HG03135 (cell line): Measurements from ENCODE around the gene PTPRO.
A peak's percentile ranks its signal among the peaks of the same experiment; 100 is the strongest.

ENCODE experiments used
- ATAC-seq: cut with Tn5 transposase; IDR thresholded peaks from one replicate; pipeline ENCODE4 v1.9.1; 2021; ENCODE audit warnings: mild to moderate bottlenecking, moderate library complexity; ENCODE audit not compliant: unreplicated experiment

Gene PTPRO

GRCh38 chr12:15443611-15444010, 121.3 kb downstream of the PTPRO start:
- no peak for ATAC-seq

GRCh38 chr12:15444523-15444922, 122.2 kb downstream of the PTPRO start:
- ATAC-seq, result no peak

DNA sequence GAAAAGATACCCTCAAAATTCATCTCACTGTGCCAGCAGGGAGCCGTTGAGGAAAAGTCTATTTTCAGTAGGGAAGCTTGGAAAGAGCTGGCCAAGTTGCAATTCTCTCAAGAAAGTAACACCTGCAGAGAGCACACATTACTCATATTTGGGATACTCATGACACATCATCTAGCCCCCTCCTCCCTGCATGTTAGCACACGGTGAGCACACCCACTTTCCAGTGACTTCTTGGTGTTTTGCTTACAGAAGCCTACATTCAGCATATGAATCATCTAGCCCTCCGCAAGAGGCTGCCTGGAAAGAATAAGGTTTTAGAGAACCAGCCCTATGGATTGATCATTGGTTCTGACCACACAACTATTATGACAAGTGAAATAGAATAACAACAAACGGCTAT, 124.5 kb downstream of the PTPRO start:
- no peak for ATAC-seq

GRCh38 chr12:15453613-15454012, 131.3 kb downstream of the PTPRO start:
- ATAC-seq, result no peak

GRCh38 chr12:15458008-15458407, 135.7 kb downstream of the PTPRO start:
- ATAC-seq, result no peak

DNA sequence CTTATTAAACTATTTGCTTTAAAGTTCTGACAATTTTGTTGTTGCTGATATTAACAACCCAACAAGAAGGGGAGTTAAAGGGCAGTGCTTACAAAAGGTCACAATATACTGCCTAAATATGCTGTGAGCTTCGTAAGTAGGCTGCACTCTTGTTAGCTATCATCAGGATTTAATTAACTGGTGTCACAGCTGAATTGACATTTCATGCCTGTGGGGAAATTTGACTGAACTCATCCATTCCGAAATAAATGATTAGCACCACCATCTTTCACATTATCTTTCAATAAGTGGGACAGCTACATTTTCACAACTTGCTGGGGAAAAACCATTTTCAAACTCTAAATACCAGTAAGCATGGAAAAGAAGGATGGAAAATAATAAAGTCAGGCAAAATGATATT, 146.6 kb downstream of the PTPRO start:
- no peak for ATAC-seq

GRCh38 chr12:15469356-15469755, 147.0 kb downstream of the PTPRO start:
- no peak for ATAC-seq

GRCh38 chr12:15472036-15472435, 149.7 kb downstream of the PTPRO start:
- no peak for ATAC-seq

GRCh38 chr12:15474766-15475165, 152.5 kb downstream of the PTPRO start:
- ATAC-seq, result no peak

GRCh38 chr12:15477761-15478160, 155.5 kb downstream of the PTPRO start:
- ATAC-seq, result no peak

DNA sequence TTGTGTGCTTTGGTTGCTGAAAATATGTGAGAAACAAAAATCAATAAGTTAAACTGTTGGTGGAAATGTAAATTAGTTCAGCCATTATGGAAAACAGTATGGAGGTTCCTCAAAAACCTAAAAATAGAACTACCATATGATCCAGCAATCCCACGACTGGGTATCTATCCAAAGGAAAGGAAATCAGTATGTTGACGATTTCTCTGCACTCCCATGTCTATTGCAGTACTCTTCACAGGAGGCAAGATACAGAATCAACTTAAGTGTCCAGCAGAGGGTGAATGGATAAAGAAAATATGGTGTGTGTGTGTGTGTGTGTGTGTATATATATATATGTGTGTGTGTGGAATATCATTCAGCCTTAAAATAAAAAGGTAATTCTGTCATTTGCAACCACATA, 159.5 kb downstream of the PTPRO start:
- ATAC-seq, result no peak

DNA sequence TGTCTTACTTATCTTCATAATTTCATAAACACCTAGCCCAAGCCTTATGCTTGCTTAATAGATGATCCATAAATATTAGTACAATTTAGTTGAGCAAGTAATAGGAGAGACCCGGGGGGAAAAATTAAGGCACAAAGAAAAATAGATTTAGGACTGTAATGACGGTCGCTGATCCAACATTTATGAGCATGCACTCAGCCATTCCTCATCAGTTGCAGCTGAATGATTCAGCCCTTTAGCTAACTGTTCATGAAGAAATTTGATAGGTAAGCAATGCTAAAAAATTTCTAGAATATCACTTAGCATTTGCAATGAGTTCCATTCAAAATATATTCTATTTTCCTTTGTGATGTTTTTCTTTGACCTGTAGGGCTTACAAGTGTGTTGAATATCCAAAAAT, 163.2 kb downstream of the PTPRO start:
- ATAC-seq, result no peak

- ATAC-seq, result no peak
Observed at GRCh38 chr12:15486859-15487258, 164.6 kb downstream of the PTPRO start.

GRCh38 chr12:15488481-15488880, 166.2 kb downstream of the PTPRO start:
- no peak for ATAC-seq

GRCh38 chr12:15494329-15495046, 172.2 kb downstream of the PTPRO start:
- ATAC-seq, result peak; percentile 63

GRCh38 chr12:15495746-15496145, 173.4 kb downstream of the PTPRO start:
- no peak for ATAC-seq

GRCh38 chr12:15496738-15497137, 174.4 kb downstream of the PTPRO start:
- ATAC-seq, result no peak

- no peak for ATAC-seq
Observed at GRCh38 chr12:15497671-15498292, 175.5 kb downstream of the PTPRO start.

GRCh38 chr12:15502211-15502610, 179.9 kb downstream of the PTPRO start:
- ATAC-seq, result no peak

DNA sequence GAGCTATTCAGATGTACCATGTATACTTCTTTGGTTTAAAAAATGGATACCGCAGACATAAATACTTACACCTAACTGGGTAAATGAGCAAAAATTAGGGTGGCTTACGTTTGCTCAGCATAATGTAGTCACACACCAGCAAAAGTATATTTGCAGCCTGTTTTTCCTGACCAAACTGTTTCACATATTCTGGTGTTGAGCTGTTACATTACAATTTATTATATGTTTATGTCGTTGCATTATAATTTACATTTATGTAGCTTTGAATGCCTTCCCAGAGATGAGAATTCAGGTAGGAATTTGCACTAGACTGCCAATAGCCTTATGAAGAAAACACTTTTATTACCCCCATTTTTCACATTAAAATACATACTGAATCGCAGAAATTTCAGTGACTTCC, 183.3 kb downstream of the PTPRO start:
- no peak for ATAC-seq

- no peak for ATAC-seq
Observed at GRCh38 chr12:15515010-15515409, 192.7 kb downstream of the PTPRO start.

- no peak for ATAC-seq
Observed at GRCh38 chr12:15520083-15520482, 197.8 kb downstream of the PTPRO start.

- ATAC-seq, result no peak
Observed at GRCh38 chr12:15520844-15521243, 198.5 kb downstream of the PTPRO start.
